Suprapubic skin (tissue), 4 donors: ENCODE results near the gene WNT16.

Source experiments
- CTCF ChIP-seq, 2 donors: fragments of 200-600 bp in 1 of 2; fragments of 450-650 bp in 1 of 2; sonication (generic) in 1 of 2; IDR thresholded peaks; one replicate each; pipeline ENCODE4 v1.5.1; 2016 to 2019; ENCODE audit warnings: antibody characterized with exemption in 2 of 2, mild to moderate bottlenecking in 1 of 2, moderate library complexity in 1 of 2
- EP300 ChIP-seq: sonication (generic); formaldehyde crosslinking; IDR thresholded peaks from one replicate; pipeline ENCODE4 v1.6.1; 2017; ENCODE audit warnings: antibody characterized with exemption
- POLR2A ChIP-seq, 2 donors: fragments of 450-650 bp; IDR thresholded peaks; one replicate each; pipeline ENCODE4 v1.6.1; 2017; ENCODE audit warnings: antibody characterized with exemption in 2 of 2, mild to moderate bottlenecking in 2 of 2, moderate library complexity in 2 of 2
- POLR2AphosphoS5 ChIP-seq, 3 donors: sonication (generic); formaldehyde crosslinking; IDR thresholded peaks; one replicate each; pipeline ENCODE4 v1.6.1; 2017; ENCODE audit warnings: antibody characterized with exemption in 3 of 3

GRCh38 chr7:121307021-121307574 is 21.7 kb upstream of the WNT16 start:
- TF ChIP-seq POLR2AphosphoS5 (IDR thresholded peaks at IDR 0.05) (no peak), CTCF (IDR thresholded peaks at IDR 0.05) (no peak), POLR2A (IDR thresholded peaks at IDR 0.05) (no peak), EP300 (no peak)
